HepG2 (cell line): ENCODE data around the gene TRIM28. TPM values are rescaled to one million over a fixed set of nuclear protein-coding genes. Genes with fewer than 3 reads are reported as not detected.

Experiments used
- AHDC1 ChIP-seq: sonication (generic); formaldehyde crosslinking; IDR thresholded peaks from 2 replicates; pipeline ENCODE4 v1.5.1; 2020; ENCODE audit warnings: mild to moderate bottlenecking, missing genetic modification reagents, borderline replicate concordance
- ETS1 ChIP-seq: sonication (generic); formaldehyde crosslinking; IDR thresholded peaks from 2 replicates; pipeline ENCODE4 v1.4.0; 2020; ENCODE audit warnings: missing genetic modification reagents
- FLYWCH1 ChIP-seq: sonication (generic); formaldehyde crosslinking; IDR thresholded peaks from 2 replicates; pipeline ENCODE4 v1.8.1; 2023; ENCODE audit warnings: mild to moderate bottlenecking, missing genetic modification reagents
- GATA4 ChIP-seq: sonication (generic); IDR thresholded peaks from 2 replicates; pipeline ENCODE4 v1.6.1; 2016; ENCODE audit warnings: antibody characterized with exemption, low read depth, borderline replicate concordance
- PRDM10 ChIP-seq: sonication (generic); formaldehyde crosslinking; IDR thresholded peaks from 2 replicates; pipeline ENCODE4 v1.4.0; 2020; ENCODE audit warnings: low read depth, missing genetic modification reagents
- SP140L ChIP-seq: sonication (generic); formaldehyde crosslinking; IDR thresholded peaks from 2 replicates; pipeline ENCODE4 v1.4.0; 2020; ENCODE audit warnings: missing genetic modification reagents, borderline replicate concordance
- TEAD3 ChIP-seq: optimal IDR thresholded peaks from 2 replicates; pipeline ENCODE3; 2016; ENCODE audit warnings: borderline replicate concordance
- THAP9 ChIP-seq: sonication (generic); formaldehyde crosslinking; IDR thresholded peaks from 2 replicates; pipeline ENCODE4; 2020; ENCODE audit warnings: missing genetic modification reagents, mild to moderate bottlenecking, borderline replicate concordance
- ZNF350 ChIP-seq: sonication (generic); formaldehyde crosslinking; IDR thresholded peaks from 2 replicates; pipeline ENCODE4 v1.4.0; 2020; ENCODE audit warnings: mild to moderate bottlenecking, low read depth, missing genetic modification reagents, borderline replicate concordance
- ZNF431 ChIP-seq: sonication (generic); formaldehyde crosslinking; IDR thresholded peaks from 2 replicates; pipeline ENCODE4 v1.9.0; 2022; ENCODE audit warnings: missing genetic modification reagents, low read depth, mild to moderate bottlenecking, borderline replicate concordance
- ZSCAN9 ChIP-seq: IDR thresholded peaks from 2 replicates; pipeline ENCODE4 v1.6.1; 2016; ENCODE audit warnings: borderline replicate concordance
- polyA plus RNA-seq, 8 experiments: library from polyadenylated mRNA; depleted of rRNA in 3 of 8; stranded (reverse) in 7 of 8; unstranded in 1 of 8; fragments of >200 nt; fragmentation: Illumina TruSeq in 4 of 8; extraction: Trizol in 4 of 8; gene quantifications; 2 replicates each; pipeline versions ENCODE4 v1.2.1 to v1.2.3, GENCODE V29; 2011 to 2016; ENCODE audit warnings: low read depth in 4 of 8, missing spikeins in 1 of 8, mixed read lengths in 1 of 8; ENCODE audit not compliant: insufficient read depth in 1 of 8
- total RNA-seq, 5 experiments: library from RNA; depleted of rRNA; stranded (reverse); fragments of >200 nt; fragmentation: Illumina TruSeq; extraction: Trizol; gene quantifications; 2 replicates each; pipeline ENCODE4 v1.2.3, GENCODE V29; 2016; ENCODE audit warnings: low read depth in 1 of 5

The TRIM28 gene
- total and polyA plus RNA-seq, 2 of the 13 experiments (the other 11 are each of a cell fraction or from before 2014, with no cell fraction given): 361 to 439 TPM

GRCh38 chr19:58554494-58555368 is 10.9 kb downstream of the TRIM28 start, which contains the start of gene CHMP2A (continued):
- TF ChIP-seq AHDC1 (CRISPR knock-in tag) (no peak), ETS1 (CRISPR knock-in tag) (no peak), ZNF350 (peak; percentile 53), THAP9 (CRISPR knock-in tag) (peak; percentile 76; the same call in 1 of the 2 replicates), GATA4 (no peak), ZNF431 (CRISPR knock-in tag) (no peak; the same call in 1 of the 2 replicates), FLYWCH1 (CRISPR knock-in tag) (no peak), TEAD3 (CRISPR knock-in tag) (no peak), SP140L (CRISPR knock-in tag) (no peak), PRDM10 (CRISPR knock-in tag) (no peak), ZSCAN9 (CRISPR knock-in tag) (peak; percentile 21; the same call in 1 of the 2 replicates)
